MM.1S (cell line): Measurements from ENCODE around the gene FBXO47.

ENCODE experiments used
- EZH2 ChIP-seq: fragments of 300-600 bp; sonication (generic); optimal IDR thresholded peaks from 2 replicates; pipeline ENCODE3; 2017; ENCODE audit warnings: low read depth, mild to moderate bottlenecking, antibody characterized with exemption, low read length, mixed read lengths
- EZH2phosphoT487 ChIP-seq: fragments of 300-600 bp; sonication (generic); IDR thresholded peaks from 2 replicates; pipeline ENCODE4 v1.6.1; 2018; ENCODE audit warnings: antibody characterized with exemption, low read length
- TF ChIP-seq, protein P1 (sequence below): fragments of 300-600 bp; sonication (generic); IDR thresholded peaks from 2 replicates; pipeline ENCODE4 v1.5.1; 2016; ENCODE audit warnings: antibody characterized with exemption, low read length, mixed read lengths

DNA sequence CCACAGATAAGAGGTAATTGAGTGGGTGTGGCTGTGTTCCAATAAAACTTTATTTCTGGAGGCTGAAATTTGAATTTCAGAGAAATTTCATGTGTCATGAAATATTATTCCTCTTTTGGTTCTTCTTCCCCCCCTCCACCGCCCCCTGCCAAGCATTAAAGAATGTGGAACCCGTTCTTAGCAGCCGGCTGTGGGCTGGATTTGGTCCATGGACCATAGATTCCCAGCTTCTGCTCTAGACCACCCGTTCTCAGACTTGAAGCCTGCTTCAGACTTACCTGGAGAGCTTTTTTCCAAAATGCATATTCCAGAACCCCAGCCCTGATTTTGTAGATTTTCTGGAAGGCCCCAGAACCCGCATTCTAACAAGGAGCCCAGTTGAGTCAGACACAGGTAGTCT lies 56.9 kb downstream of the FBXO47 start:
- TF ChIP-seq, protein P1, sequence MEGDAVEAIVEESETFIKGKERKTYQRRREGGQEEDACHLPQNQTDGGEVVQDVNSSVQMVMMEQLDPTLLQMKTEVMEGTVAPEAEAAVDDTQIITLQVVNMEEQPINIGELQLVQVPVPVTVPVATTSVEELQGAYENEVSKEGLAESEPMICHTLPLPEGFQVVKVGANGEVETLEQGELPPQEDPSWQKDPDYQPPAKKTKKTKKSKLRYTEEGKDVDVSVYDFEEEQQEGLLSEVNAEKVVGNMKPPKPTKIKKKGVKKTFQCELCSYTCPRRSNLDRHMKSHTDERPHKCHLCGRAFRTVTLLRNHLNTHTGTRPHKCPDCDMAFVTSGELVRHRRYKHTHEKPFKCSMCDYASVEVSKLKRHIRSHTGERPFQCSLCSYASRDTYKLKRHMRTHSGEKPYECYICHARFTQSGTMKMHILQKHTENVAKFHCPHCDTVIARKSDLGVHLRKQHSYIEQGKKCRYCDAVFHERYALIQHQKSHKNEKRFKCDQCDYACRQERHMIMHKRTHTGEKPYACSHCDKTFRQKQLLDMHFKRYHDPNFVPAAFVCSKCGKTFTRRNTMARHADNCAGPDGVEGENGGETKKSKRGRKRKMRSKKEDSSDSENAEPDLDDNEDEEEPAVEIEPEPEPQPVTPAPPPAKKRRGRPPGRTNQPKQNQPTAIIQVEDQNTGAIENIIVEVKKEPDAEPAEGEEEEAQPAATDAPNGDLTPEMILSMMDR = no peak
- TF ChIP-seq EZH2phosphoT487 = no peak
- no peak for TF ChIP-seq EZH2
